COLO668 (cell line): ENCODE measurements around the gene GNAQ.

ENCODE experiments used
- DNase-seq: peaks from one replicate; lab custom pipeline; 2025; ENCODE audit not compliant: unreplicated experiment; lab: John Stamatoyannopoulos, UW

Gene GNAQ

DNA sequence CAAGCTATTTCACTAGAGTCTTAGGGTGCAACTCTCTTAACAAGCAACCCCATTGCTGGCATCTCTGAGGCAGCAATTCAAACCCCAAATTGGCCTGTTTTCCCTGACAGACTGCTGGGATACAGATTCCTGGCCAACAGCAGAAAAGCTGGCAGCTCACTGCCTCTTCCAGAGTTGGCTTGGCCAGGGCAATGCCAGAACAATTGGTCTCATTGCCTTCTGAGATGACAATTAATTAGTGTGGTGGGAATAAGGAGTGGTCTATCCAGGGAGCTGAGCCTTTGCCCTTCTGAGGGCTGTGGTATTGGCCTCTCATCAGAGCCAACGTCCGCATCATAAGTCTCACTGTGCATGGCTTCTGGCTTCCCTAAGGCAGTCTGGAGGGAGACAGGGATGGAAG lies 183.2 kb downstream of the GNAQ start:
- no peak for DNase-seq

DNA sequence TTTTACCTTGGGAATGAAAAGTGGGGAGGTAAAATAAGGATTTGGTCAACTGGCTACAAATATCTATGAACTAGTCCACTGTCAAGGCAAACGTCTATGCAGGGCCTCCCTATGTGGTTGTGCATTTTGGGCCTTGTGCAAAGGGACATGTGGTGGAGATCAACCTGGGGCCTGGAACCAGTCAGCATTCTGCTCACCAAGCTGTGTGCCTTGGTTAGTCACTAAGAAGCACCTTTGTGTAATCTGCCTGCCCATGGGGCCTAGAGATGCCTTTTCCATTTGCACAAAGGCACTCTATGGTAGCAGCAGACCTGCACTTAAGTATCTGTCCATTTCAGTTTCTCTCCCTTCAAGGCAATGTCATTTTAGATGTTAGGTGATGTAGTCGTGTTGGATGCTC lies 184.0 kb downstream of the GNAQ start:
- no peak for DNase-seq

DNA sequence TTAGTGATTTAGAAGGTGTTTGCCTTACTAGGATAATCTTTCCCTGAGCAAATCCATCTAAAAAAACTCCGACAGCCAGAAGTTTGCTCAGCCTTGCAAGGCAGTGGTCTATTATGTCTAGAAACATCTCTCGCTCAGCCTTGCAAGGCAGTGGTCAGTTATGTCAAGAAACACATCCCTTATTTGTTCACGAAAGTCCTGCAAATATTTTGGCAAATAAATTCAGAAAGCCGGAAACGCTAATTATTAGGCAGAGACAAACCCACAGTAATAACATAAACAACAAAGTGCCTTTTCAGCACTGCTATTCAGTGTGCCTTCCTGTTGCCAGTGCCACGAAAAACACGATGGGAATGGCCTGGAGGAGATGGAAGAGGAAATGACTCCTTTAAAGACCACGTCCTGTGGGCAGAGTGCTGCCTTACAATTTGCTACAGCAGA lies 184.5 kb downstream of the GNAQ start:
- DNase-seq, result no peak

DNA sequence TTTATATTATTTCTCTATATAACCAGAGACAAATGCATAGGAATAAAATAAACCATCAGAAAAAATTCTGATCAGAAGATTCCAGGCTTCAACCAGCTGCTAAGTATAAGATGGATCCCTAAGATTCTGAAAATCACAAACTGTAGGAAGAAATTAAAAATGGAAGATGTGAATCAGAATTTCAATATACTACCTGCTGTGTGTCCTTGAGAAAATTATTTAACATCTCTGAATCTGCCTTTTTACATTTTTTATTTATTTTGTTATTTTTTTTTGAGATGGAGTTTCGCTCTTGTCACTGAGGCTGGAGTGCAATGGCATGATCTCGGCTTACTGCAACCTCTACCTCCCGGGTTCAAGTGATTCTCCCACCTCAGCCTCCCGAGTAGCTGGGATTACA lies 187.2 kb downstream of the GNAQ start:
- DNase-seq, result no peak

DNA sequence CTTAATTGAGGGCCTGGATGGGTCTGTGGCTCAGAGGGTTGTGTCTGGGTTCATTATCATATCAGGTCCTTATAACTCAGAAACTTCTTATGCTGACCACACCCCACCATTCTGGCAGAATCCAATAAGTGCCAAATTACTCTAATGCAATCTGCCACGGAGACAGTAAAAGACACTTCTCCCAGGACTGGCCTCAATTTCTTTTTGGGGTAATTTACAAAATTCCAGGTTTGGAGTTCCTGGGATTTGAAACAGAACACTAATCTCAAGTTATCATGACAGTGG lies 187.8 kb downstream of the GNAQ start:
- DNase-seq, result no peak

DNA sequence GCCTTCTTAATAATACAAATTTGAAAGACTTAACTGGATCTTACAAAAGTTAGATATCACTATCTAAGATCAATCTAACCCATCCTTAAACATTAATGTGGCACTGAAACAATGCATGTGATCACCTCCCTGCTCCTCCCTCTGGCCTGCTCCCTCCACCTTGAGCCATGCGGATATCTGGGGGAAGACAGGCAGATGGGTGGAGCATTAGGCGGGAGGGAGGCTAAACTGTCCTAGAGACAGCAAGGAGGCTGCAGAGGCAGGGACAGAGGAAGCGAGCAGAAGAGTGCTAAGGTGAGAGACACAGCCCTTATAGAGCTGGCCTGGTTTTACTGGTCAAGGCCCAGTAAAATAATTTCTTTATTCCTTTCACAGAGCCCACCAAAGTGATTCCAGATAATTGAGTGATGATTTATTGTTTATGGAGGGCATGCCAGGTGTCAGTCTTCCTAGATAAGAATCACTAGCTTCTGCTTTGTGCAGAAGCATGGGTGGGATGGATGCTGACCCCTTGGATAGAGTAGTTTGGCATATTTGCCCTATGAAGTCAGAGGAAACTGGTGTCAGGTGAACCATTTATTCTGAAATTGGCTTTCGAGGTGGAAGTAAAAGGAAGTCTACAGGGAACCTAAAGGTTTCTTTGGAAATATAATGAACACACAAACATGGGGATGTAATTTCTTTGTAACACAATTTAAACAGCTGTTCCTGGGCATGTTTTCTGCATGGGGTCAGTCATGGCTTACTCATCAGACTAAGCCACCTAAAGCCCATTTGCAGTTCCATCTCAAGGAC lies 188.3 kb downstream of the GNAQ start:
- DNase-seq, result no peak

DNA sequence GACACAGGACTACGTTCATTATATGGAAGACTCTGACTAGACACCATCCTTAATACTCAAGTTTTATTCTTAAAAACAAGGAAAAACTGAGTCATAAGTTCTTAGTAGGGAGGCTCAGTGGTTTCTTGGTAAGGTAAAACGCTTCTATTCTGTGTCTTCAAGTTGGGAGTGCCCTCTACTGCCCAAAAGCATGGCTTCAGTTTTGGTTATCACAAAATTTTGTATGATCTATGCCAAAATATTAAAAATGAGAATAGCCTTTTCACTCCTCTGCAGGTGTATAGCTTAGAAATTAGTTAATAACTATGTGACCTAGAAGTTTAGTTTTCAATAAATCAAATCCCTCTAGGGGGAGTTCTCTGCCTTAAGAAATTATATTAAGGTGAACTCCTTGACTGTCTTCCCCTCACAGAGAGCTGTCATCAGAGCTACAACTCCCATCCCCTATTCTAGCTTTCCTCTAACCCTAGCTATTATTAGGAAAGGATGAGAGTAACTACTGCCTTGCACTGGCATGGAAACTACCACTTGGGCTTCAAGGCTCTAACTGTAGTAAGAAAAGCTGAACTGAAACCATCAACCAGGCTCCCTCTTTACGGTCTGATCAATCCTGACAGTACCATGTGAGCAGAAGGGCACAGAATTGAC lies 189.7 kb downstream of the GNAQ start:
- no peak for DNase-seq

DNA sequence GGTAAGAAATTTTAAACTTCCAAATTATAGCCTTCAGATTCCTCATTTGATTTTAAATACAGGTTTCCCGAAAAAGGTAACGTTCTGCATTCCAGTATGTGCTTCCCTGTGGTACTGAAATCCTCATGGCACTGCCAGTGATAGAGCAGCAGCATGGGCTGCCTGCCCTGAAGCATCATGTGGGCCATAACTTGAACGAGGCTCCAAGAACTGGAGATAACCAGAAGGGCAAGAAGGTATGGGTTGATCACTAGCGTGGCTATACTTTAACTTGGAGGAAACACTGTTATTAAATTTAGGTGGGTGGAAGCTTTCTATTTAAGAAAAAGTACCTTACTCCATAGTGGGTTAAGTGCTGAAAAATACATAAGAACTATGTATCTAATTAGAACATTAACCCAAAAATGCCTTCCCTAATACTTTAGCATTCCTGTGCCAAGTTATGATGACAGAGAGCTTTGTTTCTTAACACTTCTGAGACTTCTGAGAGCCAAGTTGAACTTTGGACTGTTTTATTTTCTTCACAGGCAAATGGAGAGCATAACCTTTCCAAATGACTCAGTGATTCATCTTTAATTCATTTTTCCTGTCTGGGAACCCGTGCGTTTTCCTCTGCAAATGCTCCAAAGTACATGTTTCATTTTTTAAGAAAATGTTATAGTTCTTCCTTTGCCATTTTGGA lies 192.0 kb downstream of the GNAQ start:
- no peak for DNase-seq

DNA sequence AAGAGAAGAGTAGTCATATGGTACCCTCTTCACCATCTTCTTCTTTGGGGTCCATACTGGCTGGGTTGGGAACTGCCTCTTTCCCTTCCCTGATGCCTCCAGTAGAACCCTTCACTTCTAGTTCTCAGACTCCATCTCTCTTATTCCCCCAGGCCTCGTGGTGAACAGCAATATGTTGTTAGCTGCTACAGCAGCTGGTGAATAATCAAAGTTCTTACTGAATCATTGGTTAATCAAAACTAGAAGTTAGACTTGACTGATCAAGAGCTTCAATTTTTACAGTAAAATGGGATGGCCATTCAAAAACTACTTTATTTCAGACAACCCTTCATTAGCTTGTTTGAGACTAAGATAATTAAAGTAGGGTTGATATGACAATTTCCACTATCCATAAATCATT lies 192.6 kb downstream of the GNAQ start:
- DNase-seq, result no peak

DNA sequence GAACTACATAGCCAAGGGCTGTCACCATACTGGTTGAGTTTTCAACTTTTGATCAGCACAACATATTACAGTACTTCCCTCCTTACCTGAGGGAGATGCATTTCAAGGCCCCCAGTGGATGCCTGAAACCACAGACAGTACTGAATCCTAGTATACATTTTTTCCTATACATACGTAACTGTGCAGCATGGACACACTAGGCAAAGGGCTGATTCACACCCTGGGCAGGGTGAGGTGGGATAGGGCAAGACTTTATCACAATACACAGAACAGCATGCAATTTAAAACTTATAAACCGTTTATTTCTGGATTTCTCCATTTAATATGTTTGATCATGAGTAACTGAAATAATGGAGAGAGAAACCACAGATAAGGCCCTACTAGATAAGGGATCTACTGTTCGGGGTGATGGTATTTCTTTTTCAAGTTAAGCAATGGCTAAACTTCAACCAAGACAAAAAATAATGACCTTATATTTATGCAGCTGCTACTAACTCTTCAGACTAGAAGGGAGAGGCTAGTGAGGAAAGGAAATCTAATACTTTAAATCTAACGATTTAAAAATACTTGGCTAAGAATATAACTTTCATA lies 196.6 kb downstream of the GNAQ start:
- no peak for DNase-seq

DNA sequence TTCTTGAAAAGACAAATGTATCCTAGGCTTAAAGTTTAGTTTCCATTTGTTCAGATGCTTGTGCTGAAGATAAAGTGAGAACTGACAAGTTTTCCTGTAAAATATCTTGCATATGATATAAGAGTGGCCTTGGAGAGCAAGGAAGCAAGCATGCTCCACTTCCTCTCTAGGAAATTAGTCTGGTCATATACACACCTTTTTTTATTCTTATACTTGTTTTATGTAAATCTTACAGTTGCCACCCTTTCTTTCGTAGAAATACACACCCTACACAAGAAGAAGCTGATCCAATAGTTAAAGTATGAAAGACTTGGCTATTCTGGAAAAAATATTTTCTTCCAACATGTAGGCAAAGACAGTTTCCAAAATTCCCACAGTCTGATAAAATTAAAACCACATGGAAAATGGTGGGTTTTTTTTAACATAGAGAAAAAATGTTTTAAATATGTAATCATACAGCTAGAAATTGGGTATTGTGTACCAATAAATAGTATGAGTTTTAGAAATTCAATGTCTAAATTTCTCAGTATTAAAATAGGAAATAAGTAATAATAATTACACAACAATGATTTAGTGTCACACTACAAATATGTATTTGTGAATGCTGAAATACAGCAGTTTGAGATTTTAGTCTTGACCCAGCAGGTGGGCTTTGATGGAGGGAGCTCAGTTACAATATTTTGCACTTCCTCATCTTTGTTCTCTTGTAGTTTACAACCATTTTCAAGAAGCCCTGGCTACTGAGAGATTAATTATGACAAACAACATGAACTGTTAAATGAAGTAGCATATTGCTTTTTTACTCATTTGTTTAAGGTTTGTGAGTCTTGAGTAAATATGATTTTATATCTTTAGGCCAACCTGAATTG lies 197.8 kb downstream of the GNAQ start:
- DNase-seq, result no peak

DNA sequence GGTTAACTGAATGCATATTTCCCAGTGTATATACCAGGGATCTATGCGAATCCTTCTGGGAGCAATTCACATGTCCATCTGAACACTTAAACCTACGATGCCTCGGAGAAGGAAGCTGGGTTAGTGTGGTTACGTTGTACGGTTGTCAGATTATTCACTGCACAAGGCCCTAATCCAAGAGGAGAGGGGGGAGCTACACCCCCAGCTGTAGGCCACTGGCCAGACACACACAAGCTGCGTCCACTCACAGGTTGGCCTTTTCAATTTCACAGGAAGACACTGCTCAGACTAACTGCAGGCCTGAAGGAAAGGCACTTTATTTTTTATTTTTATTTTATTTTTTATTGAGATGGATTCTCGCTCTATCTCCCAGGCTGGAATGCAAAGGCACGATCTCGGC lies 199.0 kb downstream of the GNAQ start:
- no peak for DNase-seq

DNA sequence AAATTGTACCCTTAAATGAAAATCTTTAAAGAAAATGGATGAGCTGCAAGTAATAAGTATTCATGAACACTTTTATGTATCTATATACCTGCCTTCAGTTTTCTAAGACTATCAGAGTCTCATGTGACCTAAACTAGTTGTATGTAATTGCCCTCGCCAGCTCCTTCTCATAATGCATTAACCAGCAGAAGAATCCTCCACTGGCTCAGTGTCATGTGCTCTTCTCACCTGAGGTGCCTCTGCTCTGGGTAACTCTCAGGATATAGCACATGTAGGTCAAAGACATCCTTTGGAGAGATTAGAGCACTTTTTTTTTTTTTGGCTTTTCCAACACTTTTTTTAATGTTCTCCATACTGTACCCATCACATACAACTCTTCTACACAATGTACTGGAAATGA lies 199.8 kb downstream of the GNAQ start:
- DNase-seq, result no peak

DNA sequence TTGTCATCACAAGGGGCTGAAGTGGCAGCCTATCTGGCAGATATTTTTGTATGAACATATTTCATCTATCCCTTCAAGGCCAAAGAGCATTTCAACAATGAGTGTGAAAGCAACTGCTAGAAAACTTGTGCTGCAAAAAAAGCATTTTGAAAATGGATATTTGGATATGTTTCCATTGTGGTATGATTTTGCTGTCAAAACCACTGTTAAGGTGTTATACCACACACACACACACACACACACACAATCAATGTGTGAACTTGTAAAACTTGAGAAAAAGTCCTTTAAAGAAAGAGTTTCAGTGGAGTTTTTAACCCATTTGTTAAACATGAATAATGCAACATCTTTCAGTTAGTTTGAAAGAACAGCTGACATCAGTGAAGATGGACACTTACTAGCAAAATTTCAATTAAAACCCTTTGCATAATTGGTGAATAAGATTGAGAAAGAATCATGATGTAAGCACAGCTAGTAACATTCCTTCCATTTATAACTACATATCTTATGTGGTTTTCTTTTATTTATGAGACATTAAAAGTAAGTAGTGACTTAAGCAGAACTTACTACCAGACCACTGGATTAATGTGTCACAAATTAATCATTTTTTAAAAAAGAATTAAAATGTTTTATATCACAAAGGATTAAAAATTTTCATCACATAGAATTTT lies 200.9 kb downstream of the GNAQ start:
- no peak for DNase-seq

DNA sequence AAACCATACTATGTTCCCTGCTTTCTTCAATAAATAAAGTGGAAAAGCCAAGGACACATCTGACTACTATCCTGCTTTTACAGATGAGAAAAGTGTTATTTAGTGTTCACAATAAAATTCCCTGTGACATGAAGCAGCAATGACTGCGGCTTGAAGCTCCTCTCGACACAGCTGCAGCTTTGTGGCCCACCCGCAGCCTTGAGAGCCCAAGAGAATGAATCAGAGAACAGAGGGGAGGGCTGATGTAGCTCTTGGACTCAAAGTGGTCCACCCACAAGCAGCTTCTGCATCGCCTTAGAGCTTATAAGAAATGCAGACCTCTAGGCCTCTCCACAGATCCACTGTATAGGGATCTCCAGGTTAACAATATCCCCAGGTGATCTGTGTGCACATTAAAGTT lies 202.2 kb downstream of the GNAQ start:
- DNase-seq, result no peak

DNA sequence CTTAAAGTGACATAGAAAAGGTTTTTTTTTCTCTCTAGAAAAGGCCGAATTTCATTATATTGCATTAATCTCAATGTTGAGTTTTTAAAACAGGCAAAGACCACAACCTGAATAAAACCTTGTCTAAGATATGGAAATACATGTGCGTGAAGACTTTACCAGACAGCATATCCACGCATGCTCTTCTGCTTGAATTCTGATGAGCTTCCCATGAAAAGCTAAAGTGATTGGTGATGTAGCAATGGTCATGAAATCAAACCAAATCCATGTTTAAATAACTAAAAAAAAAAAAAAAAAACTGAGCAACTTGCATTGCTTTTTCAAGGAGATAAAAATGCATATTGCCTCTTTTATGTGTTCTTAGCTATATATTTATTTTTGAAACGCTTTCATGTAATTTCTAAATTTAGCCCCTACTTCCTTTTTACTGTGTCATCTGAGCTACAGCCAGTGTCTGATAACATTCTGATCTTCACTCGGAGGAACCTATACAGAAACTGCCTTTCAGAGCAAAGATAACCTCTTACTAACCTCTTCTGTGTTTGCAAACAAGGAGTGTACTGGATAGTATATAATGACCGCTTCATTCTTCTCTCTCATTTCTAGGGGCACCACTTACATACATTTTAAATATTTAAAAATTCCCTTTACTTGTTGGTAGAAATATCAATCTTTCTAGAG lies 204.4 kb downstream of the GNAQ start:
- no peak for DNase-seq

DNA sequence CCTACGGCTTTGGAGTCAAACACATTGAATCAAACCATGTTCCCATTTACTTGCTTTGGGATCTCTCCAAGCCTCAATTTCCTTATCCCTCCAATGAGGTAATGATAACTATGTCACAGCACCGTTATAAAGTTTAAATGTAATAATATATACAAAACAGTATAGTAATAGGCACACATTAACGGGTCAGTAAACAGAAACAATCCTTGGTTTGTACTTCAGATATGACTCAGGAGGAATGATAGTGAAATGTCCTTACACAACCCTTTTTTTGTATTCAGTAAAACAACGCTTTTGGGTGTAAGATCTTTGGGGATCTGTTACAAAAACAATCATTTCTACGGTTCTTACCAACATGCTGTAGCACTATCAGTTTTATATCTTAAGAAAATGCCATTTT lies 205.0 kb downstream of the GNAQ start:
- DNase-seq, result no peak

DNA sequence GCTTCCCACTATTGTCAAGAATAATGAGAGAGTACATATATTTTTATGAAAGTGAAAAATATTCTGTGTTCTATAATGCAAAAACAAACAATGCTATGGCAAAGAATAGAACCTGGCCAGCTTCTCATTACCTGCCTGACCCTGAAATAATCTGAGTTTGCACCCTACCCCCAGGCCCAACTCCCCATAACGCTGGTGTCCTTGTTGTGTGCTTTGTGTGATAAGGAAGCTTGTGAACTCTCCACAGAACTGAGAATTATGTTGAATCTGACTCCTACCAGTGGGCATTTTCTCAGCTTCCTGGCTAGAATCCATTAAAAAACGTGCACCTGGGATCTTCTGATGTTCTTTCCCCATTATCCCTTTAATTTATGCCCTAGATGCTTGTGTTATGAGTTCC lies 205.5 kb downstream of the GNAQ start:
- DNase-seq, result no peak

DNA sequence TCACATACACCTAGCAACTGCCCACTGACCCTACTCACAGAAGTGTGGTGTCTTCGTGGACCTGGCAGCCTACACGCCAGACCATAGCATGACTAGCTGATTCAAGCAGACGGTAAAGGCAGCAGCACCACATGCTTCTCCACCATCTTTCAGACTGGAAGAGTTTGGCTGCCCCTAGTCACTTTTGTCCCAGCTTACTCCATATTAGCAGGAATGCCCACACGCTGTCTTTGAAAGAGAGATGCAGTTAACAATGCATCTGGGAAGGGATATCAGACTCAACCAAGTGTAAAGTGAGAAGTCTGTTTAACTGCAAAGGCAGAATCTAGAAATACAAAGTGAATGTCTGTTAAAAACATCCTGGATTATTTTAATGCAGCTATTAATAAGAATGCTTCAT lies 206.2 kb downstream of the GNAQ start:
- no peak for DNase-seq
